HTERT RPE-1 (cell line): ENCODE measurements around the gene SYT3.
"Not testable (repeated sequence)": the region's sequence is repeated elsewhere in the genome, so short reads cannot be mapped to it uniquely, and the experiment has no call there.

Experiments
- in situ Hi-C: fragments of 300-500 bp; cut with MboI; formaldehyde crosslinking; loops from 4 replicates; pipeline ENCODE4 v1.14.3; 2020; ENCODE audit warnings: low sequenced_read_pairs

Gene SYT3

GRCh38 chr19:50606059-50606836 is 33.4 kb downstream of the SYT3 start:
- in situ Hi-C loops = not testable (repeated sequence)

- in situ Hi-C loops = not testable (repeated sequence)
These were observed 35.2 kb downstream of the SYT3 start for GRCh38 chr19:50604264-50605073.

GRCh38 chr19:50602935-50603334 is 36.7 kb downstream of the SYT3 start:
- in situ Hi-C loops = no loop called here

DNA sequence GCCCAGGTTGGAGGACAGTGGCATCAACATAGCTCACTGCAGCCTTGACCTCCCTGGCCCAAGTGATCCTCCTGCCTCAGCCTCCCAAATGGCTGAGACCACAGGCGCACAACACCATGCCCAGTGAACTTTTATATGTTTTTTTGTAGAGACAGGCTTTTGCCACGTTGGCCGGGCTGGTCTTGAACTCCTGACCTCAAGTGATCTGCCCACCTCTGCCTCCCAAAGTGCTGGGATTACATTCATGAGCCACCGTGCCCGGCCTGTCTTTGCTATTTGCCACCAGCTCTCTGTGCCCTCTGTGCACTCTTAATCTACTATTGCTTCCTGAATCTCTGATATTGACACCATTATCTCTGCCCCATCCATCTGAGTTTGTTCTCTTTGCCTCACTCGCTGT is 37.2 kb downstream of the SYT3 start:
- in situ Hi-C loops = no loop called here

- in situ Hi-C loops = no loop called here
These were observed 37.6 kb downstream of the SYT3 start for GRCh38 chr19:50602089-50602422.

GRCh38 chr19:50601407-50602088 is 38.1 kb downstream of the SYT3 start:
- in situ Hi-C loops = no loop called here

- in situ Hi-C loops = no loop called here
These were observed 40.3 kb downstream of the SYT3 start for GRCh38 chr19:50599427-50599826.

DNA sequence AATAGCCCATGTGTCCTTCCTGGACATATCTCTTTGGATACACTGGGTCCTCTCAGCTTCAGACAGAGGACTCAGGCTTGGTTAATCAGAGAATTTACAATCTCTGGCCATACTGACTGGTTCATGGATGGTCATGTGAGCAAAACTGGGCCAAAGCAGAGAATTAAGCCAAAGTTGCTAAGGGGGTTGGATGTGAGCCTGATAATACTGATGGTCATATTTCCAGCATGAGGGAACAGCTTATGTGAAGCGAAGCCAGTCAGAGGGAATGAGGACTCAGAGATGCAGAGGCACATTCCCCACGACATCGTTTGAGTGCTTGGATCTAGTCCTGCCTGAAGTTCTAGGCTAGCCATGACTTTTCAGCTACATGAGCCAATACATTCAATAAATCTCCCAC is 49.5 kb downstream of the SYT3 start:
- in situ Hi-C loops = no loop called here

- in situ Hi-C loops = not testable (repeated sequence)
These were observed 57.7 kb downstream of the SYT3 start for GRCh38 chr19:50581795-50582660.

DNA sequence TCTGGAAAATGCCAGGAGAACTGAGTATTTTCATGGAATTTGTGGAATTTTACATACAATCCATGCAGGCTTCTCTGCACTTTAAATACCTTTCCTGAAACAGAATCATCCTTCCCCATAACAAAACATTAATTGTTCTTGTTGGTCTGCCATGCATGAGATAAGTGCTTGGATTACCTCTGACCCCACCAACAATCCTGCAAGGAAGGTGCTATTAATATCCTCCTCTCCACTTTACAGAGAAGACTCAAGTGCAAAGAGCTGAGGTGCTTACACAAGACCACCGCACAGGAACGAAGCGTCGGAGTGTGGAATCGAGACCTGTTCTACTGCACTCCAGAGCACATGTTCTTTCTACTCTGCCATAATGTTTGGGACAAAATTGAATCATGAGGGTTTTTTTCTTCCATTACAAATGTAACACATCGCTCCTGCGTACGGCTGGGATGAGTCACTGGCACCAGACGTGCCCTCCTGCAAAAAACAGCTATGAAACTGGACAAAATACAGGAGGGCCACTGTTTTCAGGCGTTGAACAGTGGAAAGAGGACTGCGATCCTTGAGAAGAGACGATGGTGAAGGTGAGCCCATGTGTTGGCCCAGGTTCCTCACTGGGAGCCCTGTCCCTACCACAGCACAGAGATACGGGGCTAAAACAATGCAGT is 58.6 kb downstream of the SYT3 start:
- in situ Hi-C loops = no loop called here

DNA sequence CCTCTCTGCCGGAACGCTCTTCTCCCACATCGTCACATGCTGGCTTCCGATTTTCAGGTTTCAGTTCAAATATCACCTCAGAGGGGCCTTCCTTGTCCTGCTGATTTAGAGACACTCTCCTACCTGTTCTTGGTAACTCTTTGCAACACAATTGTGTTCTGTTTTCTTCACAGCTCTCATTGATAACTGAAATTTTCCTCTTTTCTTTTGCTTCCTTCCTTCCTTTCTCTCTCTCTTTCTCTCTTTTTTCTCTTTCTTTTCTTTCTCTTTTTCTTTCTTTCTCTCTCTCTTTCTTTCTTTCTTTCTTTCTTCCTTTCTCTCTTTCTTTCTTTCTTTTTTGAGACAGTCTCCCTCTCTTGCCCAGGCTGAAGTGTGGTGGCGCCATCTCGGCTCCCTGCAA is 59.4 kb downstream of the SYT3 start:
- in situ Hi-C loops = no loop called here

GRCh38 chr19:50576769-50577168 is 62.9 kb downstream of the SYT3 start:
- in situ Hi-C loops = not testable (repeated sequence)

DNA sequence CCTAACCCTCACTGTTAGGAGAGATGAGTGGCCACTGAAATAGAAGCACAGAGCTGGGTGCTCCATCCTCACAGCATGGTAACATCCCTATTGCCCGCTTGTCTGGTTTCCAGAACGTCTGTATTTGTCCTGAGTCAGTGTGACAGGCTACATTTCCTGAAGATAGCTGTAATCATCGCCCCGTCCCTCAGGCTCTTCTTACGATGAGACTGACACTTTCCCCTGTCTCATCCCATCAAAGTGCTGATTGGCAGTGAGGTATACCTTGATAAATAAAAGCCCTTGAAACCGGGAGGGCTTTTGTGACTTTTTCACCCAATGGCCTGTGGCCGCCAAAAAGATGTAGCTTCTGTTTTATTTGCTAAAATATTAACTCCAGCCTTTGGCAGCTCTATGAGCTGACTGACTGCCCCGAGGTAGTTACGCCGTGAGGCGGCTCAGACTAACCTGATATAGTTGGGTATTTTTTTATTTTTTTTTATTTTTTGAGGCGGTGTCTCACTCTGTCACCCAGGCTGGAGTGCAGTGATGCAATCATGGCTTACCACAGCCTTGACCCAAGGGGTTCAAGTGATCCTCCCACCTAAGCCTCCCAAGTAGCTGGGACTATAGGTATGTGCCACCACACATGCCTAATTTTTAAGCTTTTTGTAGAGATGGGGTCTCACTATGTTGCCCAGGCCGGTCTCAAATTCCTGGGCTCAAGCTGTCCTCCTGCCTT is 65.8 kb downstream of the SYT3 start:
- in situ Hi-C loops = no loop called here
